GM23338 (cell line): Measurements from ENCODE around the gene P2RY12. TPM values are rescaled to one million over a fixed set of nuclear protein-coding genes. Genes with fewer than 3 reads are reported as not detected.

Source experiments
- ATAC-seq: fragments of 200-7000 bp; cut with Tn5 transposase; 3 replicates; pipeline ENCODE4 v1.9.1; 2020
- DNase-seq: peaks from one replicate; pipeline ENCODE4 v3.0.0-alpha.2; 2015; ENCODE audit warnings: low spot score
- H2AFZ ChIP-seq: fragments of 200-600 bp; sonication (generic); 2 replicates; pipeline ENCODE4 v1.8.0; 2016; ENCODE audit warnings: antibody characterized with exemption, mild to moderate bottlenecking, moderate library complexity
- H3F3A ChIP-seq: fragments of 200-600 bp; sonication (generic); replicated peaks from 2 replicates; pipeline ENCODE4 v1.8.0; 2017; ENCODE audit warnings: antibody characterized with exemption, mixed run types, low read depth
- H3K27ac ChIP-seq: fragments of 200-600 bp; sonication (generic); 2 replicates; pipeline ENCODE4 v1.6.1; 2016; ENCODE audit warnings: low read depth
- H3K27me3 ChIP-seq: fragments of 200-600 bp; sonication (generic); 2 replicates; pipeline ENCODE4 v1.8.0; 2016; ENCODE audit warnings: mild to moderate bottlenecking, mixed run types, moderate library complexity; ENCODE audit not compliant: insufficient read depth
- H3K36me3 ChIP-seq: fragments of 200-600 bp; sonication (generic); 2 replicates; pipeline ENCODE4 v1.8.0; 2016; ENCODE audit warnings: mild to moderate bottlenecking; ENCODE audit not compliant: insufficient read depth
- H3K4me1 ChIP-seq: fragments of 200-600 bp; sonication (generic); 2 replicates; pipeline ENCODE4 v1.8.0; 2016; ENCODE audit warnings: mild to moderate bottlenecking, moderate library complexity; ENCODE audit not compliant: insufficient read depth
- H3K4me2 ChIP-seq: fragments of 200-600 bp; sonication (generic); 2 replicates; pipeline ENCODE4 v1.7.1; 2017; ENCODE audit warnings: mixed run types
- H3K4me3 ChIP-seq: fragments of 200-600 bp; sonication (generic); 2 replicates; pipeline ENCODE4 v1.6.1; 2016; ENCODE audit warnings: mixed run types
- H3K79me2 ChIP-seq: fragments of 200-600 bp; sonication (generic); replicated peaks from 2 replicates; pipeline ENCODE4 v1.8.0; 2017; ENCODE audit warnings: mild to moderate bottlenecking; ENCODE audit not compliant: insufficient read depth
- H3K9me2 ChIP-seq: fragments of 200-600 bp; sonication (generic); 2 replicates; pipeline ENCODE4 v1.8.0; 2017; ENCODE audit not compliant: insufficient read depth
- H4K20me1 ChIP-seq: fragments of 200-600 bp; sonication (generic); replicated peaks from 2 replicates; pipeline ENCODE4 v1.8.0; 2017; ENCODE audit warnings: mild to moderate bottlenecking; ENCODE audit not compliant: insufficient read depth
- H3K27ac Mint-ChIP-seq: 2 replicates; pipeline ENCODE4 v1.8.0; 2020; ENCODE audit warnings: inconsistent platforms, mild to moderate bottlenecking, moderate library complexity, mixed read lengths
- H3K27me3 Mint-ChIP-seq: 3 replicates; pipeline ENCODE4 v1.8.0; 2022; ENCODE audit warnings: low read depth, mild to moderate bottlenecking, moderate library complexity, mixed read lengths, inconsistent platforms; ENCODE audit not compliant: insufficient read depth, poor library complexity
- H3K36me3 Mint-ChIP-seq: 3 replicates; pipeline ENCODE4 v1.8.0; 2021; ENCODE audit warnings: low read depth, mild to moderate bottlenecking, inconsistent platforms, moderate library complexity, mixed read lengths
- H3K4me1 Mint-ChIP-seq: 3 replicates; pipeline ENCODE4 v1.8.0; 2020; ENCODE audit warnings: mild to moderate bottlenecking, inconsistent platforms, mixed read lengths
- H3K4me3 Mint-ChIP-seq: 3 replicates; pipeline ENCODE4 v1.8.0; 2021; ENCODE audit warnings: moderate library complexity, mild to moderate bottlenecking, inconsistent platforms, mixed read lengths
- H3K9me3 Mint-ChIP-seq: 3 replicates; pipeline ENCODE4 v1.8.0; 2020; ENCODE audit warnings: moderate library complexity, mild to moderate bottlenecking, inconsistent platforms, mixed read lengths
- CREB1 ChIP-seq: fragments of 250-450 bp; sonication (Bioruptor Pico); IDR thresholded peaks from 2 replicates; pipeline ENCODE4 v1.5.0; 2020; ENCODE audit warnings: low read depth, mild to moderate bottlenecking, moderate library complexity
- CTCF ChIP-seq, 2 experiments: fragments of 200-600 bp in 1 of 2; sonication (generic) in 1 of 2; conservative IDR thresholded peaks; 2 replicates each; pipeline versions ENCODE4 v1.5.1 to v1.6.1; 2016 to 2017; ENCODE audit warnings: antibody characterized with exemption in 2 of 2, low read depth in 2 of 2, mild to moderate bottlenecking in 2 of 2, moderate library complexity in 1 of 2
- ETS1 ChIP-seq: IDR thresholded peaks from 2 replicates; pipeline ENCODE4 v1.6.1; 2016; ENCODE audit warnings: antibody characterized with exemption
- NANOG ChIP-seq: IDR thresholded peaks from 2 replicates; pipeline ENCODE4 v1.6.1; 2016; ENCODE audit warnings: antibody characterized with exemption, borderline replicate concordance
- POLR2AphosphoS5 ChIP-seq: IDR thresholded peaks from 2 replicates; pipeline ENCODE4 v1.6.1; 2016; ENCODE audit warnings: antibody characterized with exemption, low read depth
- REST ChIP-seq: IDR thresholded peaks from one replicate; pipeline ENCODE4 v1.6.1; 2018; ENCODE audit warnings: antibody characterized with exemption; ENCODE audit not compliant: unreplicated experiment
- ZNF114 ChIP-seq: fragments of 250-450 bp; sonication (Bioruptor Pico); IDR thresholded peaks from 2 replicates; pipeline ENCODE4 v1.5.0; 2020; ENCODE audit warnings: mild to moderate bottlenecking, moderate library complexity
- ZNF331 ChIP-seq: fragments of 250-450 bp; sonication (Bioruptor Pico); IDR thresholded peaks from 2 replicates; pipeline ENCODE4 v1.5.0; 2020; ENCODE audit warnings: low read depth, mild to moderate bottlenecking, moderate library complexity
- ZNF462 ChIP-seq: fragments of 250-450 bp; sonication (Bioruptor Pico); IDR thresholded peaks from 2 replicates; pipeline ENCODE4 v1.5.0; 2020; ENCODE audit warnings: mild to moderate bottlenecking, moderate library complexity
- polyA plus RNA-seq: library from polyadenylated mRNA; unstranded; fragments of >200 nt; fragmentation: Nextera tagmentation; extraction: Ambion mirVana; gene quantifications from 2 replicates; pipeline ENCODE4 v1.2.1, GENCODE V29; 2016
- total RNA-seq: library from RNA; depleted of rRNA; stranded (reverse); fragments of >200 nt; shearing (Covaris generic); gene quantifications from 2 replicates; pipeline ENCODE4 v1.2.3, GENCODE V29; 2014

The P2RY12 gene
- total and polyA plus RNA-seq, 2 experiments from 2014 or later: 1.1 TPM; not detected in 1

- Histone ChIP-seq H3K4me3 (no peak overlapping the region), H3K4me1 (no peaks in the 10 kb centered on the region), H3K79me2 (no peaks in the 10 kb centered on the region), H2AFZ (no peak overlapping the region), H3K27me3 (no peaks in the 10 kb centered on the region), H3K36me3 (no peaks in the 10 kb centered on the region), H3K9me2 (no peaks in the 10 kb centered on the region), H4K20me1 (no peaks in the 10 kb centered on the region), H3F3A (no peaks in the 10 kb centered on the region), H3K27ac (no peak overlapping the region), H3K4me2 (no peak overlapping the region)
- Mint-ChIP-seq H3K36me3 (no peaks in the 10 kb centered on the region), H3K4me1 (no peaks in the 10 kb centered on the region; the same call in 2 of the 3 replicates), H3K4me3 (no peak overlapping the region), H3K27me3 (no peaks in the 10 kb centered on the region), H3K9me3 (no peaks in the 10 kb centered on the region), H3K27ac (no peak overlapping the region)
- TF ChIP-seq ETS1: no peak
- no peak for TF ChIP-seq ZNF331 (CRISPR knock-in tag)
- no peak for TF ChIP-seq ZNF462 (CRISPR knock-in tag)
- TF ChIP-seq REST: no peak
- TF ChIP-seq POLR2AphosphoS5: no peak
- no peak for TF ChIP-seq CTCF (conservative IDR thresholded peaks at IDR 0.05; ENCODE audit: low read depth in 2 of 2)
- no peak for TF ChIP-seq CREB1 (CRISPR knock-in tag)
- no peak for TF ChIP-seq NANOG
- no peak for TF ChIP-seq ZNF114 (CRISPR knock-in tag)
- DNase-seq (no peak), ATAC-seq (no peak)
Observed at GRCh38 chr3:151289445-151289844, 95.1 kb downstream of the P2RY12 start.
